ENCODE data around the gene ZNF385D. TPM values are rescaled to one million over a fixed set of nuclear protein-coding genes. Genes with fewer than 3 reads are reported as not detected.

ZNF385D gene
- total RNA-seq, 1 experiment from 2014 or later, result not detected

- ChIA-PET POLR2A (ENCODE audit: low non-redundant PET) (no interaction called here), CTCF (no interaction called here)
- no TSS peak for BruUV-seq (replicated peaks)
- no peak for DNase-seq (ENCODE audit: low spot score)
- Histone ChIP-seq H3K27ac (ENCODE audit: low read depth, low read length, poor library complexity, severe bottlenecking) (no peak overlapping the region), H3K36me3 (ENCODE audit: insufficient read depth, low read length, poor library complexity, severe bottlenecking) (no peaks in the 10 kb centered on the region), H3K4me3 (ENCODE audit: low read depth, low read length, poor library complexity, severe bottlenecking) (no peak overlapping the region), H3K9me3 (ENCODE audit: low read depth, low read length, poor library complexity, severe bottlenecking) (peaks cover 10% of the 10 kb centered on the region), H3K27me3 (replicated peaks; ENCODE audit: insufficient read depth, low read depth, low read length, poor library complexity) (no peaks in the 10 kb centered on the region), H3K4me1 (ENCODE audit: insufficient read depth, low read length, poor library complexity, severe bottlenecking) (no peaks in the 10 kb centered on the region)
- no peak for TF ChIP-seq EZH2 (IDR thresholded peaks at IDR 0.05; ENCODE audit: borderline replicate concordance, low read depth, low read length, poor library complexity, severe bottlenecking)
- intact Hi-C loops (cut with micrococcal nuclease; ENCODE audit: unreplicated experiment), result no loop called here
These were observed 2.9 kb downstream of the ZNF385D start for GRCh38 chr3:21747966-21748555.

GRCh38 chr3:21747376-21747775 lies 3.6 kb downstream of the ZNF385D start:
- Histone ChIP-seq H3K4me3 (ENCODE audit: low read depth, low read length, poor library complexity, severe bottlenecking) (no peak overlapping the region), H3K4me1 (ENCODE audit: insufficient read depth, low read length, poor library complexity, severe bottlenecking) (no peaks in the 10 kb centered on the region), H3K9me3 (ENCODE audit: low read depth, low read length, poor library complexity, severe bottlenecking) (peaks cover 10% of the 10 kb centered on the region), H3K27ac (ENCODE audit: low read depth, low read length, poor library complexity, severe bottlenecking) (no peak overlapping the region), H3K36me3 (ENCODE audit: insufficient read depth, low read length, poor library complexity, severe bottlenecking) (no peaks in the 10 kb centered on the region), H3K27me3 (replicated peaks; ENCODE audit: insufficient read depth, low read depth, low read length, poor library complexity) (no peaks in the 10 kb centered on the region)
- POLR2A ChIA-PET (ENCODE audit: low non-redundant PET), result no interaction called here
- DNase-seq (ENCODE audit: low spot score), result no peak
- CTCF ChIA-PET, result no interaction called here
- intact Hi-C loops (cut with micrococcal nuclease; ENCODE audit: unreplicated experiment), result no loop called here
- TF ChIP-seq CTCF (conservative IDR thresholded peaks at IDR 0.05; ENCODE audit: low read depth, low read length) (no peak), EZH2 (IDR thresholded peaks at IDR 0.05; ENCODE audit: borderline replicate concordance, low read depth, low read length, poor library complexity, severe bottlenecking) (no peak)
- BruUV-seq (replicated peaks), result no TSS peak

GRCh38 chr3:21745966-21746365 lies 5.0 kb downstream of the ZNF385D start:
- no TSS peak for BruUV-seq (replicated peaks)
- Histone ChIP-seq H3K27me3 (replicated peaks; ENCODE audit: insufficient read depth, low read depth, low read length, poor library complexity) (no peaks in the 10 kb centered on the region), H3K27ac (ENCODE audit: low read depth, low read length, poor library complexity, severe bottlenecking) (no peak overlapping the region), H3K36me3 (ENCODE audit: insufficient read depth, low read length, poor library complexity, severe bottlenecking) (no peaks in the 10 kb centered on the region), H3K4me1 (ENCODE audit: insufficient read depth, low read length, poor library complexity, severe bottlenecking) (no peaks in the 10 kb centered on the region), H3K4me3 (ENCODE audit: low read depth, low read length, poor library complexity, severe bottlenecking) (no peak overlapping the region), H3K9me3 (ENCODE audit: low read depth, low read length, poor library complexity, severe bottlenecking) (peaks cover 10% of the 10 kb centered on the region)
- POLR2A ChIA-PET (ENCODE audit: low non-redundant PET), result no interaction called here
- no peak for DNase-seq (ENCODE audit: low spot score)
- CTCF ChIA-PET, result no interaction called here
- intact Hi-C loops (cut with micrococcal nuclease; ENCODE audit: unreplicated experiment), result no loop called here
- no peak for TF ChIP-seq CTCF (conservative IDR thresholded peaks at IDR 0.05; ENCODE audit: low read depth, low read length)
- no peak for TF ChIP-seq EZH2 (IDR thresholded peaks at IDR 0.05; ENCODE audit: borderline replicate concordance, low read depth, low read length, poor library complexity, severe bottlenecking)

- Histone ChIP-seq H3K36me3 (ENCODE audit: insufficient read depth, low read length, poor library complexity, severe bottlenecking) (no peaks in the 10 kb centered on the region), H3K4me1 (ENCODE audit: insufficient read depth, low read length, poor library complexity, severe bottlenecking) (no peaks in the 10 kb centered on the region), H3K4me3 (ENCODE audit: low read depth, low read length, poor library complexity, severe bottlenecking) (no peak overlapping the region), H3K9me3 (ENCODE audit: low read depth, low read length, poor library complexity, severe bottlenecking) (peaks cover 10% of the 10 kb centered on the region), H3K27me3 (replicated peaks; ENCODE audit: insufficient read depth, low read depth, low read length, poor library complexity) (no peaks in the 10 kb centered on the region), H3K27ac (ENCODE audit: low read depth, low read length, poor library complexity, severe bottlenecking) (no peak overlapping the region)
- POLR2A ChIA-PET (ENCODE audit: low non-redundant PET), result no interaction called here
- intact Hi-C loops (cut with micrococcal nuclease; ENCODE audit: unreplicated experiment), result no loop called here
- no TSS peak for BruUV-seq (replicated peaks)
- no peak for DNase-seq (ENCODE audit: low spot score)
- CTCF ChIA-PET, result no interaction called here
- TF ChIP-seq CTCF (conservative IDR thresholded peaks at IDR 0.05; ENCODE audit: low read depth, low read length), result no peak
- TF ChIP-seq EZH2 (IDR thresholded peaks at IDR 0.05; ENCODE audit: borderline replicate concordance, low read depth, low read length, poor library complexity, severe bottlenecking), result no peak
These were observed 6.2 kb downstream of the ZNF385D start for GRCh38 chr3:21744793-21745192.
